ENCODE data around the gene INHBA. TPM values are rescaled to one million over a fixed set of nuclear protein-coding genes. Genes with fewer than 3 reads are reported as not detected.

The INHBA gene
- total RNA-seq, 1 experiment from 2014 or later, result 17.3 TPM

DNA sequence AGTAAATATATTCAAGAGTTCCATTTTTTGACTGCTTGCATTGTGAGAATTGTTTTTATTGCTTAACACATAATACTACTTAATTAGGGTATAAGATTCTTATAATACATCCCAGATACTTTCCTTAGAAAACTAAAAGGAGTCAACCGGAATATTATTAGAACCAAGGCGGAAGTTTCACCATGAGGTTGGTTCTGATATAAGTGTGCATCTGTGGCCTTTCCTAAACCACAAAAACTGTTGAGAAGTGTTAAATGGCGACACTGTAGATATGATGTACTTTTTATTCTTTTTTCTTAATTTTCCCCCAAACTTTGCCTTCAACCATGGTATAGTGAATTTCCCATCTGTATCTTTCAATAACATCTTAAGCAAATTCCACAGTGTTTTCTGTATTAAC, 32.3 kb upstream of the INHBA start:
- no peak overlapping the region for H3K4me2 ChIP-seq
- intact Hi-C loops (cut with micrococcal nuclease; ENCODE audit: unreplicated experiment), result no loop called here
- no peak overlapping the region for H2AFZ ChIP-seq
- no peak overlapping the region for H3K27ac ChIP-seq
- no peak for DNase-seq
- POLR2A ChIA-PET (ENCODE audit: unreplicated experiment), result no interaction called here
- no peak for TF ChIP-seq EZH2 (IDR thresholded peaks at IDR 0.05; ENCODE audit: low read depth)
- TF ChIP-seq, protein P1, sequence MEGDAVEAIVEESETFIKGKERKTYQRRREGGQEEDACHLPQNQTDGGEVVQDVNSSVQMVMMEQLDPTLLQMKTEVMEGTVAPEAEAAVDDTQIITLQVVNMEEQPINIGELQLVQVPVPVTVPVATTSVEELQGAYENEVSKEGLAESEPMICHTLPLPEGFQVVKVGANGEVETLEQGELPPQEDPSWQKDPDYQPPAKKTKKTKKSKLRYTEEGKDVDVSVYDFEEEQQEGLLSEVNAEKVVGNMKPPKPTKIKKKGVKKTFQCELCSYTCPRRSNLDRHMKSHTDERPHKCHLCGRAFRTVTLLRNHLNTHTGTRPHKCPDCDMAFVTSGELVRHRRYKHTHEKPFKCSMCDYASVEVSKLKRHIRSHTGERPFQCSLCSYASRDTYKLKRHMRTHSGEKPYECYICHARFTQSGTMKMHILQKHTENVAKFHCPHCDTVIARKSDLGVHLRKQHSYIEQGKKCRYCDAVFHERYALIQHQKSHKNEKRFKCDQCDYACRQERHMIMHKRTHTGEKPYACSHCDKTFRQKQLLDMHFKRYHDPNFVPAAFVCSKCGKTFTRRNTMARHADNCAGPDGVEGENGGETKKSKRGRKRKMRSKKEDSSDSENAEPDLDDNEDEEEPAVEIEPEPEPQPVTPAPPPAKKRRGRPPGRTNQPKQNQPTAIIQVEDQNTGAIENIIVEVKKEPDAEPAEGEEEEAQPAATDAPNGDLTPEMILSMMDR (conservative IDR thresholded peaks at IDR 0.05), result no peak
- no peaks in the 10 kb centered on the region; the same call in 1 of the 2 replicates for H3K9me3 ChIP-seq (ENCODE audit: insufficient read depth, low read depth)
- H3K36me3 ChIP-seq (ENCODE audit: low read depth), result no peaks in the 10 kb centered on the region
- H3K27me3 ChIP-seq (ENCODE audit: insufficient read depth, low read depth), result no peaks in the 10 kb centered on the region
- H3K9me2 ChIP-seq (ENCODE audit: insufficient read depth), result no peaks in the 10 kb centered on the region
- H4K20me1 ChIP-seq (ENCODE audit: insufficient read depth), result no peaks in the 10 kb centered on the region
- no peak overlapping the region for H3K4me3 ChIP-seq
- no peaks in the 10 kb centered on the region for H3K4me1 ChIP-seq (replicated peaks; ENCODE audit: insufficient read depth)
- CTCF ChIA-PET, result no interaction called here
- no TSS peak for BruUV-seq (replicated peaks)
- H3K79me2 ChIP-seq (ENCODE audit: low read depth), result no peaks in the 10 kb centered on the region
- no peaks in the 10 kb centered on the region for H3F3A ChIP-seq (ENCODE audit: insufficient read depth, low read depth)

- intact Hi-C loops (cut with micrococcal nuclease; ENCODE audit: unreplicated experiment), result loop anchor here (1.0 kb wide), 3 partner anchors 688 to 1501 kb away; no protein-coding TSS in a partner anchor
- Histone ChIP-seq H3K4me3 (no peak overlapping the region), H3K4me2 (no peak overlapping the region), H3K27me3 (ENCODE audit: insufficient read depth, low read depth) (no peaks in the 10 kb centered on the region), H4K20me1 (ENCODE audit: insufficient read depth) (no peaks in the 10 kb centered on the region), H3K4me1 (replicated peaks; ENCODE audit: insufficient read depth) (no peaks in the 10 kb centered on the region), H3K9me3 (ENCODE audit: insufficient read depth, low read depth) (no peaks in the 10 kb centered on the region; the same call in 1 of the 2 replicates), H2AFZ (no peak overlapping the region), H3K27ac (no peak overlapping the region), H3K9me2 (ENCODE audit: insufficient read depth) (no peaks in the 10 kb centered on the region), H3K79me2 (ENCODE audit: low read depth) (no peaks in the 10 kb centered on the region), H3K36me3 (ENCODE audit: low read depth) (no peaks in the 10 kb centered on the region), H3F3A (ENCODE audit: insufficient read depth, low read depth) (no peaks in the 10 kb centered on the region)
- ChIA-PET POLR2A (ENCODE audit: unreplicated experiment) (interaction anchor here (0.6 kb wide), 1 partner anchor 1908 kb away, joined by 3 read pairs; no protein-coding TSS in a partner anchor), CTCF (interaction anchor here (0.8 kb wide), 1 partner anchor 1500 kb away, joined by 3 read pairs; no protein-coding TSS in a partner anchor)
- TF ChIP-seq, protein P1 (conservative IDR thresholded peaks at IDR 0.05), result no peak
- TF ChIP-seq EZH2 (IDR thresholded peaks at IDR 0.05; ENCODE audit: low read depth), result no peak
- BruUV-seq (replicated peaks), result no TSS peak
- DNase-seq, result peak in 1 of 2 experiments; percentile 45
These were observed 30.0 kb upstream of the INHBA start for GRCh38 chr7:41732843-41733306.

- Histone ChIP-seq H4K20me1 (ENCODE audit: insufficient read depth) (no peaks in the 10 kb centered on the region), H3K9me2 (ENCODE audit: insufficient read depth) (no peaks in the 10 kb centered on the region), H3F3A (ENCODE audit: insufficient read depth, low read depth) (no peaks in the 10 kb centered on the region), H3K4me3 (no peak overlapping the region), H3K79me2 (ENCODE audit: low read depth) (no peaks in the 10 kb centered on the region), H3K27me3 (ENCODE audit: insufficient read depth, low read depth) (no peaks in the 10 kb centered on the region), H3K4me1 (replicated peaks; ENCODE audit: insufficient read depth) (no peaks in the 10 kb centered on the region), H3K36me3 (ENCODE audit: low read depth) (no peaks in the 10 kb centered on the region), H3K4me2 (no peak overlapping the region), H2AFZ (no peak overlapping the region), H3K27ac (no peak overlapping the region), H3K9me3 (ENCODE audit: insufficient read depth, low read depth) (no peaks in the 10 kb centered on the region; the same call in 1 of the 2 replicates)
- POLR2A ChIA-PET (ENCODE audit: unreplicated experiment), result no interaction called here
- intact Hi-C loops (cut with micrococcal nuclease; ENCODE audit: unreplicated experiment), result loop anchor here (1.0 kb wide), 3 partner anchors 687 to 1500 kb away; no protein-coding TSS in a partner anchor
- CTCF ChIA-PET, result no interaction called here
- no peak for TF ChIP-seq EZH2 (IDR thresholded peaks at IDR 0.05; ENCODE audit: low read depth)
- TF ChIP-seq, protein P1 (conservative IDR thresholded peaks at IDR 0.05), result no peak; the same call in 1 of the 2 replicates
- DNase-seq, result no peak
- BruUV-seq (replicated peaks), result no TSS peak
These were observed 29.5 kb upstream of the INHBA start for GRCh38 chr7:41732436-41732785.

Measured in PC-9 (cell line).